Measurements from ENCODE around the gene CYP2D6. TPM values are rescaled to one million over a fixed set of nuclear protein-coding genes. Genes with fewer than 3 reads are reported as not detected.

CYP2D6 gene
- total RNA-seq, 2 experiments from 2014 or later, result 1.5 to 2.0 TPM

DNA sequence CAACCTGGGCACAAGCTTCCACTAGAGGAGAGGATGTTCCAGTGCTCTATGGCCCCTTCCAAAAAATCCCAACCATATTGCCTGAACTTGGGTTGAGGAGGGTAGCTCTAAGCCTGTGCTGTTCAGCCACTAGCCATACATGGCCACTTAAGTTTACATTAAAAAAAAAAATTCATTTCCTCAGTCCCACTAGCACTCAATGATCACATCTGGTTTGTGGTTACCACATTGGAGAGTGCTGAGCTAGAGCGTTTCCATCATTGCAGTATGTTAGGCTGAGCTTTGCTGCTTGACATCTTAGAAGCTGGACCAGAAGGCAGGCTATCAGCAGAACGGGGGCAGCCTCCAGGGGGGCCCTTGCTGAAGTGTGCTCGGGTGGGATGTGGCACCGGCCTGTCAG lies 43.5 kb upstream of the CYP2D6 start:
- H3K27me3 Mint-ChIP-seq, result no peaks in the 10 kb centered on the region
- DNase-seq (no peak), ATAC-seq (peak; percentile 57)
- ChIA-PET POLR2A (interaction anchor here (1.0 kb wide), 1 partner anchor 15 kb away, joined by 4 read pairs; no protein-coding TSS in a partner anchor), CTCF (interaction anchor here (1.0 to 1.2 kb wide), 3 partner anchors 210 to 271 kb away, joined by 3 read pairs; no protein-coding TSS in a partner anchor)
- peak overlapping the region; percentile 6 for H3K27ac Mint-ChIP-seq
- intact Hi-C loops (cut with micrococcal nuclease), result loop anchor here (10.0 kb wide), 1 partner anchor 91 kb away; no protein-coding TSS in a partner anchor
- no peak overlapping the region for H3K4me3 Mint-ChIP-seq
- H3K4me1 Mint-ChIP-seq (ENCODE audit: low read depth), result peaks cover 43% of the 10 kb centered on the region
- peaks cover 21% of the 10 kb centered on the region for H3K36me3 Mint-ChIP-seq (ENCODE audit: low read depth)
- no peaks in the 10 kb centered on the region for H3K9me3 Mint-ChIP-seq
- TF ChIP-seq, protein P1, sequence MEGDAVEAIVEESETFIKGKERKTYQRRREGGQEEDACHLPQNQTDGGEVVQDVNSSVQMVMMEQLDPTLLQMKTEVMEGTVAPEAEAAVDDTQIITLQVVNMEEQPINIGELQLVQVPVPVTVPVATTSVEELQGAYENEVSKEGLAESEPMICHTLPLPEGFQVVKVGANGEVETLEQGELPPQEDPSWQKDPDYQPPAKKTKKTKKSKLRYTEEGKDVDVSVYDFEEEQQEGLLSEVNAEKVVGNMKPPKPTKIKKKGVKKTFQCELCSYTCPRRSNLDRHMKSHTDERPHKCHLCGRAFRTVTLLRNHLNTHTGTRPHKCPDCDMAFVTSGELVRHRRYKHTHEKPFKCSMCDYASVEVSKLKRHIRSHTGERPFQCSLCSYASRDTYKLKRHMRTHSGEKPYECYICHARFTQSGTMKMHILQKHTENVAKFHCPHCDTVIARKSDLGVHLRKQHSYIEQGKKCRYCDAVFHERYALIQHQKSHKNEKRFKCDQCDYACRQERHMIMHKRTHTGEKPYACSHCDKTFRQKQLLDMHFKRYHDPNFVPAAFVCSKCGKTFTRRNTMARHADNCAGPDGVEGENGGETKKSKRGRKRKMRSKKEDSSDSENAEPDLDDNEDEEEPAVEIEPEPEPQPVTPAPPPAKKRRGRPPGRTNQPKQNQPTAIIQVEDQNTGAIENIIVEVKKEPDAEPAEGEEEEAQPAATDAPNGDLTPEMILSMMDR (IDR thresholded peaks at IDR 0.05), result no peak

DNA sequence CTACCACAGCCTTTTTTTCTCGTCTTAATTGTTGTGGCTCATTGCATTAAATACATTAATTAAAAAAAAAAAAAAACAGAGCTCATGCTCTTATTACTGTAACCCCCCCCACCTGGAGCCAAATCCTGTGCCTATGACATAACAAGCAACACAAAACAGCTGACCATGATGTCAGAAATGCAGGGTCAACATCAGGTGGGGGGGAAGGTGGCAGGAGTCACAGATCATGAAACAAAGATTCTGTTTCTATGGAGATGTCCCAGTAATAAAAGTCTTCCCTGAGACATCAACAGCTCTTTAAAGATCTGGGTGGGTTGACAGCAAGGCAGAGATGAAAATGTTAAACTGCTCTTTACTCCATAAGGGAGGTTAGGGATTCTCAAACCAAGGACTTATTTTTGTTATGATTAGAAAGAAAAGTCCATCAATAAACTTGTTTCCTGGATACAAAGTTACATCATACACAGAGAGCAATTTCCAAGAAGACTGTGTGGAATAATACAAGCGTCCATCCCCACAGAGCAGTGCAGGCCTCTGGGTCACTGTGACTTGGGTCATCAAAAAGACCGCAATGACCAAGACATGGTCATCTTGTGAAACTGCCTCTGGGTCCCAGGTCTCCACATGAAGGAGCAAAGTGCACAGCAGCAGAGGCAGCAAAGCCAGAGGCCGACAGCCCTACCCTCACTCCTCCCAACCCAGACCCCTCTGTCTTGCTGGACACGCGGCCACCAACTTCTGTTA lies 42.7 kb upstream of the CYP2D6 start:
- intact Hi-C loops (cut with micrococcal nuclease), result loop anchor here (10.0 kb wide), 1 partner anchor 91 kb away; no protein-coding TSS in a partner anchor

DNA sequence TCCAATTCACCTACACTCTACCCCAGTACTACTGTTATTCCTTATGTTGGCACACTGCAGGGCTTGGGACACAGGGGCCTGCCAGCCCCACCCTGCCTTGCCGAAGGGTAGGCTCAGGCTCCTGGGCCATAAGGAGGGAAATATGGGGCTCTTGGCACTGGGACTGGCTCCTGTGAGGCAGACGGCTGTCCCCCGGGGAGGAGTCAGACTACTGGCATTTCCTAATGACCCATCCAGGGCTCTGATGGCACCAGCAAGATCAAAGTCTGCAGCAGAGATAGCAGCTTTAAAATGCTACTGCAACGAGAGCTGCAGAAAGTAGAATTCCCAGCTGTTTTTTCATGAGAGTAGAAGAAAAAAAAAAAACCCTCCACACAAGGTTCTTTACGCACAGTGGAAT lies 42.2 kb upstream of the CYP2D6 start:
- H3K4me1 Mint-ChIP-seq (ENCODE audit: low read depth), result peaks cover 36% of the 10 kb centered on the region
- ATAC-seq (no peak), DNase-seq (no peak)
- no peak overlapping the region for H3K4me3 Mint-ChIP-seq
- TF ChIP-seq, protein P1 (IDR thresholded peaks at IDR 0.05), result no peak
- peaks cover 20% of the 10 kb centered on the region for H3K36me3 Mint-ChIP-seq (ENCODE audit: low read depth)
- H3K9me3 Mint-ChIP-seq, result no peaks in the 10 kb centered on the region
- ChIA-PET POLR2A (no interaction called here), CTCF (interaction anchor here (1.0 to 1.6 kb wide), 2 partner anchors 265 to 272 kb away, joined by 3 to 6 read pairs; no protein-coding TSS in a partner anchor)
- intact Hi-C loops (cut with micrococcal nuclease), result loop anchor here (10.0 kb wide), 1 partner anchor 92 kb away; no protein-coding TSS in a partner anchor
- no peaks in the 10 kb centered on the region for H3K27me3 Mint-ChIP-seq
- H3K27ac Mint-ChIP-seq, result no peak overlapping the region

More for the DNA sequence above, 42.7 kb upstream of the CYP2D6 start:
- H3K4me3 Mint-ChIP-seq, result no peak overlapping the region
- peaks cover 41% of the 10 kb centered on the region for H3K4me1 Mint-ChIP-seq (ENCODE audit: low read depth)
- ChIA-PET POLR2A (interaction anchor here (1.0 kb wide), 1 partner anchor 14 kb away, joined by 4 read pairs; no protein-coding TSS in a partner anchor), CTCF (interaction anchor here (0.6 to 1.6 kb wide), 4 partner anchors 129 to 271 kb away, joined by 3 to 6 read pairs (median 3); no protein-coding TSS in a partner anchor)
- no peaks in the 10 kb centered on the region for H3K9me3 Mint-ChIP-seq
- no peaks in the 10 kb centered on the region for H3K27me3 Mint-ChIP-seq
- TF ChIP-seq, protein P1 (IDR thresholded peaks at IDR 0.05), result no peak
- peaks cover 21% of the 10 kb centered on the region for H3K36me3 Mint-ChIP-seq (ENCODE audit: low read depth)
- ATAC-seq, result no peak
- DNase-seq, result no peak
- H3K27ac Mint-ChIP-seq, result peak overlapping the region; percentile 4

DNA sequence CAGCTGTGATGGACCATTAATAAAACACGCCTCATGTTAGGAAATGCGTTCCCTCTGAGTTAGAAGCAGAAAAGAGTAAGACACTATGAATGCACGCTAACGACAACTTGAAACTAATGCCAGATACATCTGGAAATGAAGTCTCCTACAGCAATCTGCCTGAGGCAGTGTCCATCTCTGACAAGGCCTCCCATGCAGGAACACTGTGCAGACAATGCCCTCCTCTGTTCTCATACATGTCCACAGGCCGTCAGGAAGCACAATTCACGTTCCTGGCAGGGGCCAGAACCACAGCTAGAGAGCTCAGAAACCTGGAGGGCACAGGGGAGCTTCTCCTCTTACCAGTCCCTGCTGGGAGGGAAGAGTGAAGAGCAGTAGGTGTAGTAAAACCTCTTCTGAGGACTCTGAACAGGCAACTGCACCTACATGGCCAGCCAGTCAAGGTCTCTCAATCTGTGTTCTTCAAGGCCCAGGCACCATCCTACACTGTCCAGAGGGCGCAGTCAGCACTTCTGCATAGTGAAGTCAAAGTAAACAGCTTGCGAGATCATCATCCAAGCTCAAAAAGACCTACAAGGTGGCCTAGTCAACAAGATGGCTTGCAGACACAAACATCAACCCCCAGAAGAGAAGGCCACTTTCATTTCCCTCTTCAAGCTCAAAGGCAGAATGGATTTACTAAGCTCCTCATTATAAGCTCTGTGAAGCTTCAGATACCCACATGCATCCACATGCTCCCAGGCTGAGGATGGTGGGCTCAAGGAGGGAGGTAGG lies 41.5 kb upstream of the CYP2D6 start:
- Mint-ChIP-seq H3K36me3 (ENCODE audit: low read depth) (peaks cover 14% of the 10 kb centered on the region), H3K27me3 (no peaks in the 10 kb centered on the region), H3K9me3 (no peaks in the 10 kb centered on the region), H3K4me3 (no peak overlapping the region), H3K4me1 (ENCODE audit: low read depth) (peaks cover 29% of the 10 kb centered on the region), H3K27ac (peak overlapping the region; percentile 46)
- intact Hi-C loops (cut with micrococcal nuclease), result loop anchor here (10.0 kb wide), 1 partner anchor 93 kb away; no protein-coding TSS in a partner anchor
- ATAC-seq, result no peak
- TF ChIP-seq, protein P1 (IDR thresholded peaks at IDR 0.05), result no peak
- CTCF ChIA-PET, result interaction anchor here (1.6 kb wide), 1 partner anchor 272 kb away, joined by 6 read pairs; no protein-coding TSS in a partner anchor
- POLR2A ChIA-PET, result no interaction called here
- no peak for DNase-seq

Measured in activated CD8-positive, alpha-beta T cell treated with anti-CD3 and anti-CD28 coated beads for 36 hours (primary cell).